ENCODE measurements around the gene BCCIP. TPM values are rescaled to one million over a fixed set of nuclear protein-coding genes. Genes with fewer than 3 reads are reported as not detected.

Gene BCCIP
- total RNA-seq, 1 experiment from 2014 or later = 91.3 TPM

Small RNA genes within 50 kb of the gene (small RNA-seq; reads per million reads assigned to genes)
- not detected for gene MIR4484
- gene RF00017 = not detected

Other genes starting within 250 kb of the BCCIP start
- 0.27 TPM in 1 of 2 replicates, not detected in the other for gene TEX36, start 140.4 kb upstream of the BCCIP start, total RNA-seq (2014; rRNA removed; shearing (Covaris generic))
- 31.8 and 32.9 TPM in 2 replicates for gene EDRF1, start 103.8 kb upstream of the BCCIP start, total RNA-seq (2014; rRNA removed; shearing (Covaris generic))
- not detected in 2 replicates for gene MMP21, start 47.7 kb upstream of the BCCIP start, total RNA-seq (2014; rRNA removed; shearing (Covaris generic))
- 81.3 and 84.4 TPM in 2 replicates for gene UROS, start 288 bp upstream of the BCCIP start, total RNA-seq (2014; rRNA removed; shearing (Covaris generic))
- gene DHX32, start 57.7 kb downstream of the BCCIP start, total RNA-seq (2014; rRNA removed; shearing (Covaris generic)) = 28.6 and 32.7 TPM in 2 replicates
- 0.42 TPM in 1 of 2 replicates, not detected in the other for gene FANK1, start 73.0 kb downstream of the BCCIP start, total RNA-seq (2014; rRNA removed; shearing (Covaris generic))

All from HT1080 (cell line).